ENCODE results near the gene MAP3K6. TPM values are rescaled to one million over a fixed set of nuclear protein-coding genes. Genes with fewer than 3 reads are reported as not detected.

Gene MAP3K6
- total RNA-seq, 1 experiment from 2014 or later: 7.7 TPM

- Mint-ChIP-seq H3K36me3 (ENCODE audit: insufficient read depth in 1 of 3, low read depth in 3 of 3) (peaks cover 11 to 46% (median 33%) of the 10 kb centered on the region in 3 experiments; a peak in 6 of 7 replicates), H3K4me1 (peaks cover 5 to 8% of the 10 kb centered on the region in 2 experiments; a peak in 2 of 4 replicates), H3K9me3 (no peaks in the 10 kb centered on the region), H3K27me3 (ENCODE audit: low read depth) (no peaks in the 10 kb centered on the region), H3K4me3 (no peak overlapping the region), H3K27ac (no peak overlapping the region)
- Histone ChIP-seq H3K23ac (ENCODE audit: insufficient read length, low read depth, low read length) (no peak overlapping the region), H2BK15ac (ENCODE audit: low read depth, low read length) (no peak overlapping the region), H4K5ac (ENCODE audit: insufficient read length, low read depth, low read length) (no peak overlapping the region), H2AFZ (ENCODE audit: low read length) (no peak overlapping the region), H3K23me2 (ENCODE audit: insufficient read length, low read depth, low read length, poor library complexity, severe bottlenecking) (peaks cover 1% of the 10 kb centered on the region), H3K27me3 (ENCODE audit: insufficient read depth, low read length) (no peaks in the 10 kb centered on the region), H4K91ac (ENCODE audit: insufficient read length, low read depth, low read length) (no peak overlapping the region), H3K79me2 (ENCODE audit: insufficient read depth, low read length) (peaks cover 8% of the 10 kb centered on the region; the same call in 1 of the 2 replicates), H2BK120ac (ENCODE audit: low read depth, low read length, poor library complexity, severe bottlenecking) (no peak overlapping the region), H3T11ph (ENCODE audit: low read length) (no peak overlapping the region), H4K8ac (replicated peaks; ENCODE audit: insufficient read length, low read depth, low read length) (no peak overlapping the region), H3K56ac (ENCODE audit: insufficient read length, low read depth, low read length) (no peak overlapping the region), H3K9me3 (ENCODE audit: control insufficient read depth, low read depth, low read length) (no peaks in the 10 kb centered on the region), H3K18ac (ENCODE audit: insufficient read length, low read depth, low read length) (no peak overlapping the region), H4K20me1 (ENCODE audit: control insufficient read depth, insufficient read depth, insufficient read length) (no peaks in the 10 kb centered on the region), H3K27ac (ENCODE audit: insufficient read length, low read depth, low read length) (no peak overlapping the region), H3K4me1 (ENCODE audit: insufficient read depth, low read length) (no peaks in the 10 kb centered on the region), H3K4me2 (ENCODE audit: insufficient read depth, insufficient read length, low read length) (no peak overlapping the region), H2BK5ac (ENCODE audit: insufficient read length, low read length) (no peak overlapping the region), H3K9ac (ENCODE audit: extremely low read depth, insufficient read length, low read length) (no peak overlapping the region), H3K79me1 (ENCODE audit: insufficient read depth, low read depth, low read length, poor library complexity, severe bottlenecking) (peaks cover 3% of the 10 kb centered on the region), H2AK5ac (ENCODE audit: insufficient read length, low read length) (no peak overlapping the region), H3K4ac (ENCODE audit: low read depth, low read length) (no peak overlapping the region), H2BK12ac (ENCODE audit: insufficient read length, low read depth, low read length) (no peak overlapping the region), H3K14ac (ENCODE audit: insufficient read depth, low read length) (no peak overlapping the region), H2BK20ac (ENCODE audit: low read depth, low read length, poor library complexity, severe bottlenecking) (no peak overlapping the region)
- no peak for DNase-seq
- WGBS (ENCODE audit: extremely low coverage, insufficient read length, low lambda C conversion rate): no CpG with 5 or more reads among the region's 5 CpGs
- no peak for TF ChIP-seq CTCF (conservative IDR thresholded peaks at IDR 0.05)
Observed at GRCh38 chr1:27327964-27328363, 38.8 kb downstream of the MAP3K6 start.

Measured in H9 (cell line).